Subcutaneous abdominal adipose tissue (tissue), 5 donors: Measurements from ENCODE around the gene MMEL1.

Source experiments
- H3K27ac ChIP-seq: one replicate; pipeline ENCODE4 v1.7.0; 2013; ENCODE audit warnings: low read depth, mild to moderate bottlenecking, inconsistent platforms, low read length, moderate library complexity
- H3K27me3 ChIP-seq, 5 donors: one replicate each; pipeline ENCODE4 v1.7.0; 2013; ENCODE audit warnings: low read length in 5 of 5, inconsistent platforms in 1 of 5; ENCODE audit not compliant: control insufficient read depth in 5 of 5, insufficient read depth in 4 of 5
- H3K36me3 ChIP-seq, 5 donors: one replicate each; pipeline ENCODE4 v1.7.0; 2013; ENCODE audit warnings: low read length in 5 of 5; ENCODE audit not compliant: control insufficient read depth in 5 of 5, insufficient read depth in 5 of 5
- H3K4me1 ChIP-seq, 5 donors: one replicate each; pipeline ENCODE4 v1.7.0; 2013; ENCODE audit warnings: low read length in 5 of 5, mild to moderate bottlenecking in 3 of 5, moderate library complexity in 1 of 5; ENCODE audit not compliant: control insufficient read depth in 5 of 5, insufficient read depth in 5 of 5
- H3K4me3 ChIP-seq, 5 donors: one replicate each; pipeline ENCODE4 v1.7.0; 2013; ENCODE audit warnings: low read length in 5 of 5, low read depth in 1 of 5
- H3K9ac ChIP-seq, 5 donors: one replicate each; pipeline ENCODE4 v1.7.0; 2013; ENCODE audit warnings: low read length in 5 of 5, mild to moderate bottlenecking in 4 of 5, moderate library complexity in 3 of 5
- H3K9me3 ChIP-seq, 5 donors: one replicate each; pipeline ENCODE4 v1.7.0; 2013; ENCODE audit warnings: low read length in 5 of 5; ENCODE audit not compliant: control insufficient read depth in 5 of 5
- donor health status: healthy.
- donor health status: healthy.
- donor health status: healthy.
- donor health status: healthy.
- donor health status: healthy.

Gene MMEL1

DNA sequence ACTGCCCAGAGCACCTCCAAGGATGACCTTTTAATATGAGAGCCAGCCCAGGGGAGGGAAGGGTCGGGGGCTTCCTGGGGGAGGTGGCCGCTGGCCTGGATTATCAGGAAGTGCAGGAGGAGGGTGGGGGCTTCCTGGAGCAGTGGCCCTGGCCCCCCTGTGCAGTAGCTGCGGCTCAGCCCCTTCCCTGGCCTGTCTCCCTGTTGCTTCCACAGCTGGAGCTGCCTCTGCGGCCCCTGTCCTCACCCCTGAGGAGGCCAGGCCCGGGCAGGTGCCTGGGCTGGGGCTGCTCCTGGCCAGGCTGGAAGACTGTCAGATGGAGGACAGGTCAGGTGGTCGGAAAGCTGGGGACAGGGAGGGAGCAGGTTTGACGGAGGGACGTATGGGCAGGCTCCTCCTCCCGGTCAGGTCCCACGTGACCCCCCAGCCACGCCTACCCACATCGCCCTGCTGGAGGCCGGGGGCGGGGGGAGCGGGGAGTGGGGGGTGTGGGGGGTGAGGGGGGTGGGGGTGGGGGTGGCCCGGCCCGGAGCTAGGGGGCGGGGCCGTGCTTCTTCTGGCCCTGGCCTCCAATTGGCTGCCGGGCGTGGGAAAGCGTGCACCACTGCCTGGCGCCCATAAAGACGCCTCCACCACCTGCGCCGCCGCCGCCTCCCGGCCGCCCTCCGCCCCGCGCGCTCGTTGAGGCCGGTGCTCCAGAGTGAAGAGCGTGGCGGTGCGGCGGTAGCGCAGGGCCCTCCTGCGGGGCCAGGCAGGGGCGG is 86.9 kb downstream of the MMEL1 start:
- Histone ChIP-seq H3K27me3 (peaks cover 0 to 25% (median 18%) of the 10 kb centered on the region in 5 donors), H3K9ac (peak overlapping the region in 3 of 5 donors; percentile 20 to 69 (median 56)), H3K27ac (peak overlapping the region; percentile 95), H3K4me1 (peaks cover 3 to 74% (median 60%) of the 10 kb centered on the region in 5 donors), H3K9me3 (no peaks in the 10 kb centered on the region), H3K36me3 (no peaks in the 10 kb centered on the region), H3K4me3 (peak overlapping the region in 3 of 5 donors; percentile 48 to 68 (median 59))

DNA sequence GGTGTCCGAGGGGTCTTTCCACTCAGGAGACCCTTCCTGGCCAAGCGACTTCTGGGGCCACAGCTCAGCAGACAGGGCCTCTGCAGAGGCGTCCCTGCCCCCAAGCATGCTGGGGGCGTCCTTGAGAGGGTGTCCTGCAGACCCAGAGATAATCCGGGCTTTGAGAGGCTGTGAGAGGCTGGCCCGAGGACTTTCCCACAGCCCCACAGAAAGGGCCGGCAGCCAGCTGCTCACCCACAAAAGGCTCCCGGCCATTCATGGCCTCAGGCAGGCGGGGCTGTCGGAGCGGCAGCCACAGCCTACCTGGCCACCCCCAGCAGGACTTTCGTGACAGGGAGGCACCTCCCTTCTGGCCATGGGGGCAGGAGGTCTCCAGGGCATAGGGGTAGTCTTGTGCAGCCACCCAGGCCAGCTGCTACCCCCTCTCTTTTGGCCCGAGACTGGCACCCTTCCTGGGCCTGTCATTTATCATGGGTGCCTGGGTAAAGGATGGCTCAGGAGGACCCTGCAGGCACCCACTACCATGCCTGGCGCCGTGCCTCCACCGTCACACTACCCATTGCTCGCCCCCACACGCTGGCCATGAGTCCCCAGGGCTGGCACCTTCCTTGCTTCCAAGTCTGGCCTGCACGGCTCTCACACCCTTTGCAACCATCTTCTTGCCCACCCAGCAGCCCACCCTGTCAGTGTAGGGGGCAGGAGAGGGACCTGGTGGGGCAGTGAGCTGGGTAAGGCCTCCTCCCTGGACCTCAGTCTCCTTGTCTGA is 87.8 kb downstream of the MMEL1 start:
- H3K4me3 ChIP-seq, result no peak overlapping the region
- H3K4me1 ChIP-seq, result peaks cover 3 to 71% (median 56%) of the 10 kb centered on the region in 5 donors
- H3K27ac ChIP-seq, result no peak overlapping the region

DNA sequence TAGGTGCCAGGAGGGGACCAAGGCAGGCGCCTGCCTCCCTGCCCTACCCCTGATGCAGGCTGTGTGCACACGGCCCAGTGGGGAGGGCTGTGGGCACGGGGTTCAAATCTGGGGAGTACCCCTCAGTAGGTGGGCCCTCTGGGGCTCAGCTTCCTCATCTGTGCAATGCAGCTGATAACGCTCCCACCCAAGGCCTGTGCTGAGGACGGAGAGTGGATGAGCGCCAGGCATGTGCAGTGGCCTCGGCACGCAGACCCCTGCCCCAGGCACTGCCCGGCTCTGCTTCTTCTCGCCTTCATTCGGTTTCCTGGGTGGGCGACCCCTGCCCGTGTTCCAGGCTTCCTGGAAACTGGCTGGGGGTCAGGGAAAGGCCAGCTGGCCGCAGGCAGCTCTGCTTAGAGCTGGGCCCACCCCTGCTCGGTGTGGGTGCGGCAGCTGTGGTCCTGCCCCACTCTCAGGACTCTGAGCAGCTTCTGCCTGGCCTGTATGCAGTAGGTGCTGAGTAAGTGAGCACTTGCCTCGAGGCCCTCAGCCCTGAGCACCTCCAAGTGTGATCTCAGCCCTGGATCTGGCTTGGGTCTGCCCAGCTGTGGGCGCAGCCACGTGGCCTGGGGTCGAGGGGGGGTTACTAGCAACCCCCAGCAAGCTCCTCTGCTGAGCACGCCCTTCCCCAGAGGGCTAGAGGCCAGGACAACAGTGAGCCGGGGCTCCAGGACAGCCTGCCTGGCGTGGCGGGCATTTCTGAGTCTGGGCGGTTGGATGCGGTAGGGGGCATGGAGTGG is 88.5 kb downstream of the MMEL1 start:
- Histone ChIP-seq H3K36me3 (no peaks in the 10 kb centered on the region), H3K9me3 (no peaks in the 10 kb centered on the region), H3K27me3 (peaks cover 5 to 29% (median 22%) of the 10 kb centered on the region in 5 donors), H3K27ac (no peak overlapping the region), H3K9ac (no peak overlapping the region), H3K4me1 (peaks cover 3 to 64% (median 48%) of the 10 kb centered on the region in 5 donors), H3K4me3 (no peak overlapping the region)

More for the DNA sequence above, 87.8 kb downstream of the MMEL1 start:
- H3K9me3 ChIP-seq, result no peaks in the 10 kb centered on the region
- H3K9ac ChIP-seq, result no peak overlapping the region
- H3K27me3 ChIP-seq, result peaks cover 0 to 29% (median 21%) of the 10 kb centered on the region in 5 donors
- H3K36me3 ChIP-seq, result no peaks in the 10 kb centered on the region

DNA sequence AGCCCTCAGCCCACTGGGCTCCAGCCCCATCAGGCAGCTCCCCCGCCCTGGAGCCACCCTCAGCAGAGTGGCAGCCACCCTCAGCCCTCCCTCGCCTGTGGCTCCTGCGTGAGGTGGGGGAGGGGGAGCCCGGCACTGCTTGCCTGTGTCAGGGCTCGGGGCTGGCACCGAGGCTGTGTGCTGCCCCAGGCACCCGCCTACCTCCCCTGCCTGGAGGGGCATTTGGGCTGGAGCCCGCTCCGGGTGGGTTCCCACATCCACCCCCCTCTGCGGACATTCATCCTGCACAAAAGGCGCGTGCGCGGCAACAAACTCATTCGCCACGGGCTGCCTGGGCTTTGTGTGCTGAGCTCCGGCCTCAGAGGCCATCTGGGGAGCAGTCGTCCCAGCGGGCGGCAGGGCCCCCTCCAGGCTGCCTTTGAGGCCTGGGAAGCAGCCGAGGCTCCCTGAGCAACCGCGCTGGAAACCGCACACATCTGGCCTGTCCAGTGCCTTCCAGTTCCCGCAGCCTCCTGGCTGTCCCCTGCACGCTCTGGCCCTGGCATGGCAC is 89.2 kb downstream of the MMEL1 start:
- no peak overlapping the region for H3K4me3 ChIP-seq
- no peak overlapping the region for H3K27ac ChIP-seq

DNA sequence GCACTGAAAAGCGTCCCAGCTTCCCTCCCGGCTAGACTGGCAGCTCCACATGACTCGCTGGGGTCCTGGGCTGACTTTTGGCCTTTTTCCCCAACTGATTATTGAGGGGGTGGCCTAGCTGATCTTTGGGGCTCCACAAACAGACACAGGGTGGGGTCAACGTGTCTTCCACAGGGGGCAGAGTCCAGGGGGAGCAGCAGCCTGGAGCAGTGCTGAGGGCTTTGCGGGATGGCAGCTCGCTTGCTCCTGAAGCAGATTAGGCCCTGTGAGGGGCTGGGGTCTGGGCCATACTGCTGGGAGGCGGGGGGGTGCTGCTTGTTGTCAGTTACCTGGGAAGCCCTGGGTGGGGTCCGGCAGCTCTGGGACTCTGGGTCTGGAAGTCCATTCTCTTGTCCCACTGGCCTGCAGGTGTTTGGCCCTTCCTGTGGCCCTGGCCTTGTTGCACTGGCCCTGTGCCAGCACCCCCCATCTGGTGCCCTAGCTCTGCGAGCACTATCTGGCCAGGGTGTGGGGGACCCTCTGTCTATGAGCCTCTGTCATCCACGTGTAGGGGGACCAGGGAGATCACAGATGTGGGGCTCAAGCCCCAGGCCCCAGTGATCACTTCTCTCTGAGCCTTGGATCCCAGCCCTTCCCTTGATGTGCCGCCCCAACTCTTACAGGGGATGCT is 90.4 kb downstream of the MMEL1 start:
- Histone ChIP-seq H3K4me3 (no peak overlapping the region), H3K9me3 (no peaks in the 10 kb centered on the region), H3K9ac (no peak overlapping the region), H3K36me3 (no peaks in the 10 kb centered on the region), H3K27me3 (peaks cover 15 to 44% (median 37%) of the 10 kb centered on the region in 5 donors), H3K27ac (no peak overlapping the region), H3K4me1 (peaks cover 1 to 47% (median 30%) of the 10 kb centered on the region in 5 donors)

More for the DNA sequence above, 89.2 kb downstream of the MMEL1 start:
- H3K9me3 ChIP-seq, result no peaks in the 10 kb centered on the region
- peaks cover 3 to 59% (median 42%) of the 10 kb centered on the region in 5 donors for H3K4me1 ChIP-seq
- no peak overlapping the region for H3K9ac ChIP-seq
- H3K36me3 ChIP-seq, result no peaks in the 10 kb centered on the region
- H3K27me3 ChIP-seq, result peaks cover 8 to 32% (median 27%) of the 10 kb centered on the region in 5 donors

DNA sequence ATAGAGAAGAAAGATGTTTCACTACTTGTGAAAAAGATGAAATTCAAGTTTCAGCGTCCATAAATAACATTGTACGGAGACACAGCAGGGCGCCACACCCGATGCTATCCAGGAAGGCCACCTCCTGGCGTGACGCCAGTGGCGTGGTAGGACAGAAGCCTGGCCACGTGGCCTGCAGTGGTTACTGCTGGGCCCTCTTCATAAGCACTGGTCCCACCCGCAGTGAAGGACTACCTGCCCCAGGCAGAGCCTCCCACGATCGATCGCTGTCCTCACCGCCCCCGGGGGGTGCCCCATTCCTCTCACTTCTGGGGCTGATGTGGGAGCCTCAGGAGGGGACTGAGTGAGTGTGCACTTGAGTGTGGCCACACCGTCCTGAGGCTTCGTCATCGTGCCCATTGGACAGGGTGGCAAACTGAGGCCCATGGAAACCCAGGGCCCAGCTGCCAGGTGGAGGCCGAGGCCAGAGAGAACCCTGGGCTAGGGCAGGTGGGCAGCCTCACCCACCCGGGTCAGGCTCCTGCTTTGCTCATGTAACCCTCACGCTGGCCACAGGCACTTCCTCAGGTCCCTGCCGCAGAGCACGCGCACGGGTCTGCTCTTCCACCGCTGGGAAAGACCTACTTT is 91.1 kb downstream of the MMEL1 start:
- Histone ChIP-seq H3K9me3 (no peaks in the 10 kb centered on the region), H3K4me3 (no peak overlapping the region), H3K36me3 (no peaks in the 10 kb centered on the region), H3K27me3 (peaks cover 20 to 48% (median 35%) of the 10 kb centered on the region in 5 donors), H3K9ac (no peak overlapping the region), H3K27ac (no peak overlapping the region), H3K4me1 (peaks cover 1 to 41% (median 24%) of the 10 kb centered on the region in 5 donors)

DNA sequence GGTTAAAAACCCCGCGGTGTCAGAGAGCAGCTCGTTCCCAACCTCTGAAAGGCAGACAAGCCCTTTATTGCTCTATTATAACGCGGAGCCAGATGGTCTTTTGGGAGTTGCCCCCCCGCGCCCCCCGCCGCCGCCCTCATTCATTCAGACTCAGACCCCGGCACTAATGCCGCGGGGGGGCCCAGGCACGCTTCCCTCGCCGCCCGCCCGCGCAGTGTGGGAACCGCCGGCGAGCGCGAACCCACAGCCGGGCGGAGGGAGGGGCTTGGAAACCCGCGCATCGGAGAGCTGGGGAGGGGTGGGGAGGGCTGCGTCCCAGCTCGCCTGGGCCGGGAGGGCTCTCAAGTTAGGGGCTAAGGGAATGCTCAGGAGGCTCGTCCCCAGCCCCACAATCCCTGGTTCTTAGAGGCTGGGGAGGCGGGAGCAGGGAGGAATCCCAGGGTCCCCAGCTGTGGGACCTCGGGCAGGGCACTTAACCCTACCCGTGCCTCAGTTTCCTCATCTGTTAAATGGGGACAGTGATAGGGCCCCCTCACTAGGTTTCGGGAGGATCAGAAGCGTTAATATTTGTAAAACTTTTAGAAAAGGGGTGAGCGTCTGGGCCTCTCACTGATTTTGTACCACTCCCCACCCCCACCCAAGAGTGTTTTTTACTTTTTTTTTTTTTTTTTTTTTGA is 91.9 kb downstream of the MMEL1 start:
- no peak overlapping the region for H3K4me3 ChIP-seq
- H3K9ac ChIP-seq, result no peak overlapping the region
- no peaks in the 10 kb centered on the region for H3K9me3 ChIP-seq
- no peak overlapping the region for H3K27ac ChIP-seq
- no peaks in the 10 kb centered on the region for H3K36me3 ChIP-seq
- H3K27me3 ChIP-seq, result peaks cover 22 to 50% (median 34%) of the 10 kb centered on the region in 5 donors
- H3K4me1 ChIP-seq, result peaks cover 1 to 35% (median 18%) of the 10 kb centered on the region in 5 donors
